GM23338 (cell line): ENCODE data around the gene STAT3. TPM values are rescaled to one million over a fixed set of nuclear protein-coding genes. Genes with fewer than 3 reads are reported as not detected.

Source experiments
- CREB1 ChIP-seq: fragments of 250-450 bp; sonication (Bioruptor Pico); IDR thresholded peaks from 2 replicates; pipeline ENCODE4 v1.5.0; 2020; ENCODE audit warnings: low read depth, mild to moderate bottlenecking, moderate library complexity
- JUNB ChIP-seq: IDR thresholded peaks from one replicate; pipeline ENCODE4 v1.6.1; 2016; ENCODE audit warnings: antibody characterized with exemption; ENCODE audit not compliant: unreplicated experiment
- NANOG ChIP-seq: IDR thresholded peaks from 2 replicates; pipeline ENCODE4 v1.6.1; 2016; ENCODE audit warnings: antibody characterized with exemption, borderline replicate concordance
- STAT1 ChIP-seq: IDR thresholded peaks from one replicate; pipeline ENCODE4 v1.6.1; 2016; ENCODE audit warnings: antibody characterized with exemption; ENCODE audit not compliant: unreplicated experiment
- polyA plus RNA-seq: library from polyadenylated mRNA; unstranded; fragments of >200 nt; fragmentation: Nextera tagmentation; extraction: Ambion mirVana; gene quantifications from 2 replicates; pipeline ENCODE4 v1.2.1, GENCODE V29; 2016
- total RNA-seq: library from RNA; depleted of rRNA; stranded (reverse); fragments of >200 nt; shearing (Covaris generic); gene quantifications from 2 replicates; pipeline ENCODE4 v1.2.3, GENCODE V29; 2014
- TF ChIP-seq, protein P1 (sequence below): fragments of 250-450 bp; sonication (Bioruptor Pico); IDR thresholded peaks from 2 replicates; pipeline ENCODE4 v1.5.0; 2020; ENCODE audit warnings: mild to moderate bottlenecking, moderate library complexity
- TF ChIP-seq, protein P2 (sequence below): IDR thresholded peaks from one replicate; pipeline ENCODE4 v1.6.1; 2018; ENCODE audit warnings: antibody characterized with exemption; ENCODE audit not compliant: unreplicated experiment
- TF ChIP-seq, protein P3 (sequence below): IDR thresholded peaks from 2 replicates; pipeline ENCODE4 v1.6.1; 2016; ENCODE audit warnings: antibody characterized with exemption

Gene STAT3
- total and polyA plus RNA-seq, 2 experiments from 2014 or later, result 49.5 to 78.0 TPM

DNA sequence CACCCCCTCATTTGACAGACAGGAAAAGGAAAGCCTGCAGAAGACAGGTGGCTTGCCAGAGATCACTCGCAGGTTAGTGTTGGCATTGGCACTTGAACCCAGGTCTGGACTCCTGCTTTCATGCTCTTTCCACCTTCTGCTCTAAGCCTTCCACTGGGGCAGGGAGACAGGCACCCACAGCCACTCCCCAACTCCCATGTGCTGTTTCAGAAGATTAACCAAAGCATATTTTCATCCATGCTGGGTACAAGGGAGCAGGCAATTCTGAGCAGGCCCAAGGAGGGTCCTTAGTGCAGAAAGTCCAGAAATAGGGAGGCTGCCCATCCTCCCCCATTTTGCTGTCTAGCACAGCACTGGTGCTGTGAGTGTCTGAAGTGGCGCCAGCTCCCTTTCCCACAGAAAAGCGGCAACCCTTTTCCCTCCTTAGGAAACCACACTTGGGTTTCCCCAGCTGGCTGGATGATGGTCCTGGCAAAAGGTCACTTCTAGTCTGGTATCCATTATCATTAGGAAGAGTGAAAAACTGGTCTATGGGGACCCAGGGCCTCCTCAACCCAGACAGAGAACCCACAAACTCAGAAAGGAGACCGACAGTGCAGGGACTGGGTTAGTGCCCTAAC, 36.9 kb upstream of the STAT3 start (continued):
- TF ChIP-seq, protein P1, sequence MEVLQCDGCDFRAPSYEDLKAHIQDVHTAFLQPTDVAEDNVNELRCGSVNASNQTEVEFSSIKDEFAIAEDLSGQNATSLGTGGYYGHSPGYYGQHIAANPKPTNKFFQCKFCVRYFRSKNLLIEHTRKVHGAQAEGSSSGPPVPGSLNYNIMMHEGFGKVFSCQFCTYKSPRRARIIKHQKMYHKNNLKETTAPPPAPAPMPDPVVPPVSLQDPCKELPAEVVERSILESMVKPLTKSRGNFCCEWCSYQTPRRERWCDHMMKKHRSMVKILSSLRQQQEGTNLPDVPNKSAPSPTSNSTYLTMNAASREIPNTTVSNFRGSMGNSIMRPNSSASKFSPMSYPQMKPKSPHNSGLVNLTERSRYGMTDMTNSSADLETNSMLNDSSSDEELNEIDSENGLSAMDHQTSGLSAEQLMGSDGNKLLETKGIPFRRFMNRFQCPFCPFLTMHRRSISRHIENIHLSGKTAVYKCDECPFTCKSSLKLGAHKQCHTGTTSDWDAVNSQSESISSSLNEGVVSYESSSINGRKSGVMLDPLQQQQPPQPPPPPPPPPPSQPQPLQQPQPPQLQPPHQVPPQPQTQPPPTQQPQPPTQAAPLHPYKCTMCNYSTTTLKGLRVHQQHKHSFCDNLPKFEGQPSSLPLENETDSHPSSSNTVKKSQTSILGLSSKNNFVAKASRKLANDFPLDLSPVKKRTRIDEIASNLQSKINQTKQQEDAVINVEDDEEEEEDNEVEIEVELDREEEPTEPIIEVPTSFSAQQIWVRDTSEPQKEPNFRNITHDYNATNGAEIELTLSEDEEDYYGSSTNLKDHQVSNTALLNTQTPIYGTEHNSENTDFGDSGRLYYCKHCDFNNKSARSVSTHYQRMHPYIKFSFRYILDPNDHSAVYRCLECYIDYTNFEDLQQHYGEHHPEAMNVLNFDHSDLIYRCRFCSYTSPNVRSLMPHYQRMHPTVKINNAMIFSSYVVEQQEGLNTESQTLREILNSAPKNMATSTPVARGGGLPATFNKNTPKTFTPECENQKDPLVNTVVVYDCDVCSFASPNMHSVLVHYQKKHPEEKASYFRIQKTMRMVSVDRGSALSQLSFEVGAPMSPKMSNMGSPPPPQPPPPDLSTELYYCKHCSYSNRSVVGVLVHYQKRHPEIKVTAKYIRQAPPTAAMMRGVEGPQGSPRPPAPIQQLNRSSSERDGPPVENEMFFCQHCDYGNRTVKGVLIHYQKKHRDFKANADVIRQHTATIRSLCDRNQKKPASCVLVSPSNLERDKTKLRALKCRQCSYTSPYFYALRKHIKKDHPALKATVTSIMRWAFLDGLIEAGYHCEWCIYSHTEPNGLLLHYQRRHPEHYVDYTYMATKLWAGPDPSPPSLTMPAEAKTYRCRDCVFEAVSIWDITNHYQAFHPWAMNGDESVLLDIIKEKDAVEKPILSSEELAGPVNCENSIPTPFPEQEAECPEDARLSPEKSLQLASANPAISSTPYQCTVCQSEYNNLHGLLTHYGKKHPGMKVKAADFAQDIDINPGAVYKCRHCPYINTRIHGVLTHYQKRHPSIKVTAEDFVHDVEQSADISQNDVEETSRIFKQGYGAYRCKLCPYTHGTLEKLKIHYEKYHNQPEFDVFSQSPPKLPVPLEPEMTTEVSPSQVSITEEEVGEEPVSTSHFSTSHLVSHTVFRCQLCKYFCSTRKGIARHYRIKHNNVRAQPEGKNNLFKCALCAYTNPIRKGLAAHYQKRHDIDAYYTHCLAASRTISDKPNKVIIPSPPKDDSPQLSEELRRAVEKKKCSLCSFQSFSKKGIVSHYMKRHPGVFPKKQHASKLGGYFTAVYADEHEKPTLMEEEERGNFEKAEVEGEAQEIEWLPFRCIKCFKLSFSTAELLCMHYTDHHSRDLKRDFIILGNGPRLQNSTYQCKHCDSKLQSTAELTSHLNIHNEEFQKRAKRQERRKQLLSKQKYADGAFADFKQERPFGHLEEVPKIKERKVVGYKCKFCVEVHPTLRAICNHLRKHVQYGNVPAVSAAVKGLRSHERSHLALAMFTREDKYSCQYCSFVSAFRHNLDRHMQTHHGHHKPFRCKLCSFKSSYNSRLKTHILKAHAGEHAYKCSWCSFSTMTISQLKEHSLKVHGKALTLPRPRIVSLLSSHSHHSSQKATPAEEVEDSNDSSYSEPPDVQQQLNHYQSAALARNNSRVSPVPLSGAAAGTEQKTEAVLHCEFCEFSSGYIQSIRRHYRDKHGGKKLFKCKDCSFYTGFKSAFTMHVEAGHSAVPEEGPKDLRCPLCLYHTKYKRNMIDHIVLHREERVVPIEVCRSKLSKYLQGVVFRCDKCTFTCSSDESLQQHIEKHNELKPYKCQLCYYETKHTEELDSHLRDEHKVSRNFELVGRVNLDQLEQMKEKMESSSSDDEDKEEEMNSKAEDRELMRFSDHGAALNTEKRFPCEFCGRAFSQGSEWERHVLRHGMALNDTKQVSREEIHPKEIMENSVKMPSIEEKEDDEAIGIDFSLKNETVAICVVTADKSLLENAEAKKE, result no peak
- TF ChIP-seq NANOG, result no peak
- TF ChIP-seq, protein P2, sequence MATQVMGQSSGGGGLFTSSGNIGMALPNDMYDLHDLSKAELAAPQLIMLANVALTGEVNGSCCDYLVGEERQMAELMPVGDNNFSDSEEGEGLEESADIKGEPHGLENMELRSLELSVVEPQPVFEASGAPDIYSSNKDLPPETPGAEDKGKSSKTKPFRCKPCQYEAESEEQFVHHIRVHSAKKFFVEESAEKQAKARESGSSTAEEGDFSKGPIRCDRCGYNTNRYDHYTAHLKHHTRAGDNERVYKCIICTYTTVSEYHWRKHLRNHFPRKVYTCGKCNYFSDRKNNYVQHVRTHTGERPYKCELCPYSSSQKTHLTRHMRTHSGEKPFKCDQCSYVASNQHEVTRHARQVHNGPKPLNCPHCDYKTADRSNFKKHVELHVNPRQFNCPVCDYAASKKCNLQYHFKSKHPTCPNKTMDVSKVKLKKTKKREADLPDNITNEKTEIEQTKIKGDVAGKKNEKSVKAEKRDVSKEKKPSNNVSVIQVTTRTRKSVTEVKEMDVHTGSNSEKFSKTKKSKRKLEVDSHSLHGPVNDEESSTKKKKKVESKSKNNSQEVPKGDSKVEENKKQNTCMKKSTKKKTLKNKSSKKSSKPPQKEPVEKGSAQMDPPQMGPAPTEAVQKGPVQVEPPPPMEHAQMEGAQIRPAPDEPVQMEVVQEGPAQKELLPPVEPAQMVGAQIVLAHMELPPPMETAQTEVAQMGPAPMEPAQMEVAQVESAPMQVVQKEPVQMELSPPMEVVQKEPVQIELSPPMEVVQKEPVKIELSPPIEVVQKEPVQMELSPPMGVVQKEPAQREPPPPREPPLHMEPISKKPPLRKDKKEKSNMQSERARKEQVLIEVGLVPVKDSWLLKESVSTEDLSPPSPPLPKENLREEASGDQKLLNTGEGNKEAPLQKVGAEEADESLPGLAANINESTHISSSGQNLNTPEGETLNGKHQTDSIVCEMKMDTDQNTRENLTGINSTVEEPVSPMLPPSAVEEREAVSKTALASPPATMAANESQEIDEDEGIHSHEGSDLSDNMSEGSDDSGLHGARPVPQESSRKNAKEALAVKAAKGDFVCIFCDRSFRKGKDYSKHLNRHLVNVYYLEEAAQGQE, result no peak
- no peak for TF ChIP-seq CREB1 (CRISPR knock-in tag)
- TF ChIP-seq STAT1, result no peak
- TF ChIP-seq JUNB, result no peak
- TF ChIP-seq, protein P3, sequence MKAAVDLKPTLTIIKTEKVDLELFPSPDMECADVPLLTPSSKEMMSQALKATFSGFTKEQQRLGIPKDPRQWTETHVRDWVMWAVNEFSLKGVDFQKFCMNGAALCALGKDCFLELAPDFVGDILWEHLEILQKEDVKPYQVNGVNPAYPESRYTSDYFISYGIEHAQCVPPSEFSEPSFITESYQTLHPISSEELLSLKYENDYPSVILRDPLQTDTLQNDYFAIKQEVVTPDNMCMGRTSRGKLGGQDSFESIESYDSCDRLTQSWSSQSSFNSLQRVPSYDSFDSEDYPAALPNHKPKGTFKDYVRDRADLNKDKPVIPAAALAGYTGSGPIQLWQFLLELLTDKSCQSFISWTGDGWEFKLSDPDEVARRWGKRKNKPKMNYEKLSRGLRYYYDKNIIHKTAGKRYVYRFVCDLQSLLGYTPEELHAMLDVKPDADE, result no peak
